ENCODE results near the gene ERCC4.

The ERCC4 gene

DNA sequence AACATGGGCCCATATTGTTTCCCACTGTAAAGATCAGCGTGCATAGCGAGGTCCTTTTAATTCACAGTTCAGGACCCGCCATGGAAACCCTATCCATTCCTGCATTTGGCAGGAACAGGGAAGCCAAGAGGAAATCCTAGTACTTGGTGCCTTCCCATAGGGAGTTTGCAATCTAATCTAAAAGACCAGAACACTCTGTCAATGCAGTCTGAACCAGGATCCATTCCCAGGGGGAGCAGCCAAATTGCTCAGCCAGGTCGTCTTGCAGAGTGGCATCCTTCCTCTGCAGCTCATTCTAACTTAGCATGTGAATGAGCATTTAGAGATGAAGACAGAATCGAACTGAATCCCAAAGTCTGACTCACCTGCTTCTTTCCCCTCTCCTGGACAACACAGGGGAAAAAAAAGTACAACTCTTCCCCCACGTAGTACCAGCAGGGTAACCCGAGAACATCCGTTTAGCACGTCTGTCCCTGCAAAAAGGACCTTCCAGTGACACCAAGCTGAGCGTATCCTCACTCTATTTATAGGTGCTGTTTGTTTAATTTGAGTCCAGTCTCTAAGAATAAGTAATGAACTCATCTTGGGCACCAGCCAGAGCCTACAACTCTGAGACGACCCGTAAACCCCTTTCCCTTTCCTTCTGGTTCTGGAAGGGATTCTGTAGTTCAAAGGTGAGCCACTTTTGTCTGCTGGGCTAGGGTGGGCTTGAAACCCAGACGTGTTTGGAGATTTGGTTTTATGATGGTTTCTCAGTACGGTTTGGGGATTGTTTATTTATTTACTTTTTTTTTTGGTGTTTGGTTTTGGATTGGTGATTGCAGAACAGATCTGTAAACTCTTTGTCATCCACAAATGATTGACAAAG lies 74.5 kb downstream of the ERCC4 start:
- TF ChIP-seq, protein P1, sequence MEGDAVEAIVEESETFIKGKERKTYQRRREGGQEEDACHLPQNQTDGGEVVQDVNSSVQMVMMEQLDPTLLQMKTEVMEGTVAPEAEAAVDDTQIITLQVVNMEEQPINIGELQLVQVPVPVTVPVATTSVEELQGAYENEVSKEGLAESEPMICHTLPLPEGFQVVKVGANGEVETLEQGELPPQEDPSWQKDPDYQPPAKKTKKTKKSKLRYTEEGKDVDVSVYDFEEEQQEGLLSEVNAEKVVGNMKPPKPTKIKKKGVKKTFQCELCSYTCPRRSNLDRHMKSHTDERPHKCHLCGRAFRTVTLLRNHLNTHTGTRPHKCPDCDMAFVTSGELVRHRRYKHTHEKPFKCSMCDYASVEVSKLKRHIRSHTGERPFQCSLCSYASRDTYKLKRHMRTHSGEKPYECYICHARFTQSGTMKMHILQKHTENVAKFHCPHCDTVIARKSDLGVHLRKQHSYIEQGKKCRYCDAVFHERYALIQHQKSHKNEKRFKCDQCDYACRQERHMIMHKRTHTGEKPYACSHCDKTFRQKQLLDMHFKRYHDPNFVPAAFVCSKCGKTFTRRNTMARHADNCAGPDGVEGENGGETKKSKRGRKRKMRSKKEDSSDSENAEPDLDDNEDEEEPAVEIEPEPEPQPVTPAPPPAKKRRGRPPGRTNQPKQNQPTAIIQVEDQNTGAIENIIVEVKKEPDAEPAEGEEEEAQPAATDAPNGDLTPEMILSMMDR (conservative IDR thresholded peaks at IDR 0.05), result no peak
- TF ChIP-seq ZFX (IDR thresholded peaks at IDR 0.05), result no peak
- H3K27ac ChIP-seq, result no peak overlapping the region; the same call in 1 of the 2 replicates

DNA sequence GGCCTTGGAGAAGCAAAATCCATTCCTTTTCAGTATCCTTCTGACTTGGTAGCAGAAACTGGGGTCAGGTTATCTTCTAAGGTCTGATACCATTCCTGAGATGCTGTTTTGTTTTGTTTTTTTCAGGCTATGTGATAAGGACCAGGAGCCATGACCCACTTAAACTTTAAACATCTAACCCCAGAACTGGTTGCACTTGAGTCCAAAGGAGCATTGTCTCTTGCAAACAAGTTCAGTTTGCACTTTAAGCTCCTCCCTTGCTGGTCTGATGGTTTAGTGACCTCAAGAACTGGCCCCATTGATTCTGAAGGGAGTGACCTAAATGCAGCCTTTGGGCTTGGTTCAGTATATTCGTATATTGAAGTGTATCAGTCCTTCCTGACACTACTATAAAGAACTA lies 75.2 kb downstream of the ERCC4 start:
- no peak overlapping the region for H3K27ac ChIP-seq
- no peak for TF ChIP-seq ZFX (IDR thresholded peaks at IDR 0.05)
- TF ChIP-seq, protein P1 (conservative IDR thresholded peaks at IDR 0.05), result no peak

DNA sequence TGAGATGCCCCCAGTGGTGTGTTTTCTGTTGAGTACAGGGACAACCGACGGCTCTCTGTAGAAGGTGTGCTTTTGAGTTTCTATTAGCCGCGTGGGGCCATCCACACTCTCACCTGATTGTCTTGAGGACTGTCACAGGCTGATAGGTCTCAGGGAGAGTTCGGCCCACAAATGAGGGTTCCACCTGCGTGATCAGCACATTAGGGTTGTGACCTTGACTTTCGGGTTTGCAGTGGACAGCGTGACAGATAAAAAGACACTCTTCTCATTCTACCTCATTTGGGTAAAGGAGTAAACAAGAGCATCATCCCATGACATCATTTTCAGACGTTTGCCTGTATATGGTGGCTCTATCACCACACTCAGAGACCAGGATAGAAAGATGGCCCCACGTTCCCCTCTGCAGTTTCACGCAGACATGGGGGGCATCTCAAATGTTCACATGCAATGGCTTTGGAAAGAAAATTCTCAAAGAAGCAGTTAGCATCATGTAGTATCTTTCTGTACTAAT lies 76.9 kb downstream of the ERCC4 start:
- TF ChIP-seq, protein P1 (conservative IDR thresholded peaks at IDR 0.05), result no peak
- TF ChIP-seq ZFX (IDR thresholded peaks at IDR 0.05), result no peak
- no peak overlapping the region for H3K27ac ChIP-seq

DNA sequence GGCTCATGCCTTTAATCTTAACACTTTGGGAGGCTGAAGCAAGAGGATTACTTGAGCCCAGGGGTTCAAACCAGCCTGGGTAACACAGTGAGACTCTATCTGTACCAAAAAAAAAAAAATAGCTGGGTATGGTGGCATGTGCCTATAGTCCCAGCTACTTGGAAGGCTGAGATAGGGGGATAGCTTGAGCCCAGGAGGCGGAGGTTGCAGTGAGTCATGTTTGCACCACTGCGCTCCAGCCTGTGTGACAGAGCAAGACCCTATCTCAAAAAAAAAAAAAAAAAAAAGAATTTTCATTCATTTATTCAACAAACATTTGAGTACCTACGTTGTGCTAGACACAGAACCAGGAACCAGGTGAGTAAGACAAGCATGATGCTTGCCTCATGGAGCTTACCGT lies 77.6 kb downstream of the ERCC4 start:
- no peak for TF ChIP-seq ZFX (IDR thresholded peaks at IDR 0.05)
- TF ChIP-seq, protein P1 (conservative IDR thresholded peaks at IDR 0.05), result no peak

DNA sequence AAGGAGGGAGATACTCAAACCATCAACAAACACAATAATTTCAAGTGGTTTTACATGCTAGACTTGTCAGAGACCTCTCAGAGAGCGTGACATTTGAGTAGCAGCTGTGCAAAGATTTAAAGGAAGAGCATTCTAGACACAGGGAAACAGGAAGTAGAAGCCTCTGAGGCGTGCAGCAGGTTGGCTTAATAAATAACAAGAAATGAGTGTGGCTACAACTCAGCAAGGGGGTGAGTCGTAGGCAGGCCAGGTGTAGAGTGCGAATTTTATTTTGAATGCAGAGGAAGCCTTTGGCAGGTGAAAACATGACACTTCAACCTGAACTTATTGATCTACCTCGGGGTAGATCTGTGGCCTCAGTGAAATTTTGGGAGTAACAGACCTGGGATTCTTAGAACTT lies 78.0 kb downstream of the ERCC4 start:
- TF ChIP-seq, protein P1 (conservative IDR thresholded peaks at IDR 0.05), result no peak
- no peak for TF ChIP-seq ZFX (IDR thresholded peaks at IDR 0.05)
- no peak overlapping the region for H3K27ac ChIP-seq

More for the DNA sequence above, 77.6 kb downstream of the ERCC4 start:
- no peak overlapping the region for H3K27ac ChIP-seq

DNA sequence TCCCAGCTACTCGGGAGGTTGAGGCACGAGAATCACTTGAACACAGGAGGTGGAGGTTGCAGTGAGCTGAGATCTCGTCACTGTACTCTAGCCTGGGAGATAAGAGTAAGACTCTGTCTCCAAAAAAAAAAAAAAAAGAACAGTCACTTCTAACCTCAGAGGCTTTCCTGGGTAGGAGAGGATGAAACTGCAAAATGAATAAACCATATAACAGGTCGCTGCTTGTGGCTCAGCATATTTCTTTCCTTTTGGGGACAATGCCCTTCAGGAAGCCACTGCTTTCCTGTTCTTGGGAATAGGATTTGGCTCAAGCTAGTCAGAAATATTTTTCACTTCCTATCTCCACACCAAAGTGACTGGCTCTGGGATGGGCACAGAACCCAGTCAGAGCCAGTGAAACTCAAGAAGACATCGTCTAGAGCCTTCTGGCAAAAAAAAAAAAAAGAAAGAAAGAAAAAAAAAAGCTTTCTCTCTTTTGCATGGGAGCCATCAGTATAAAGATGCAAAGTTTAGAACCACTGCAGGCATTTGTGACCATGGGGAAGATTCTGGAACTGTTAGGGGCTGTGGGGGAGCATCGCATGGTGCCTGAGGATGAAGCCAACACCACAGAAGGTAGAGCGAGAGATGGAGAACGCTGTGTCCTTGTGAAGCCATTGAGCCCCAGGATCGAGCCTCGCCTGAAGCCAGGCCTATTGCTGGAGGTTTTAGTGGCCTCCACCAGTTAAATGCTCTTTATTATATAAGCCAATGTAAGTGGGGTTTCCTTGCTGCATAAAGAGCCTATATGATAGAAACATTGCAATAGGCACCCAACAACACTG lies 79.3 kb downstream of the ERCC4 start:
- TF ChIP-seq, protein P1 (conservative IDR thresholded peaks at IDR 0.05), result no peak
- no peak for TF ChIP-seq ZFX (IDR thresholded peaks at IDR 0.05)

More for the DNA sequence above, 79.3 kb downstream of the ERCC4 start:
- H3K27ac ChIP-seq, result no peak overlapping the region
